Measurements from ENCODE around the gene MRTFB. TPM values are rescaled to one million over a fixed set of nuclear protein-coding genes. Genes with fewer than 3 reads are reported as not detected.

MRTFB gene
- total and polyA plus RNA-seq, 2 of the 13 experiments (the other 11 are each of a cell fraction or from before 2014, with no cell fraction given): 11.4 to 14.0 TPM

DNA sequence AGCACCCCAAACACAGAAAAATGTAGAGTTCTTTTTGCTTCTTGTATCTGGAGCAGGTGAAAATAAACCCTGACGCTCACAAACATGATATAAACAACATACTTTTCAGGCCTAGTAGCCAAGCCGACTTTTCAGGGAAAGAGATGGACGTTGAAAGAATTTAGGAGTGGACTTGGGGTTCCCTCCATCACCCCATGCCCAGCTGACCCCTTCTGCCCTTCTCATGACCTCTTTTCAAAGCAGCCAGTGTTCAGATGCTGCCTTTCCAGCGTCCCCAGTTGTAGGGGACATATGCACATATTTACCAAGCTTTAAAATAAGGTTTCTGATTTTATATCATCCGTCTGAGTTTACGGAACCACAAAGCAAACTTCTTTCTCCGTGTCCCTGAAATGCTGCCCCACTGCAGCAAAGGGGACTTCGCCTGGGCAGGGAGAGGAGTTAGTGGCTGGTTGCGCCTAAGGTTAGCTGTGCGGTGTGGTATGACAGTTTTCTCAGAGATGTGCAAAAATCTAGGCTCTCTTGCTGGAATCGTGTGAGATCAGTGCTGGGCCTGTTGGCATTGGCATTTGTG, 235.5 kb downstream of the MRTFB start (continued):
- TF ChIP-seq, protein P1, sequence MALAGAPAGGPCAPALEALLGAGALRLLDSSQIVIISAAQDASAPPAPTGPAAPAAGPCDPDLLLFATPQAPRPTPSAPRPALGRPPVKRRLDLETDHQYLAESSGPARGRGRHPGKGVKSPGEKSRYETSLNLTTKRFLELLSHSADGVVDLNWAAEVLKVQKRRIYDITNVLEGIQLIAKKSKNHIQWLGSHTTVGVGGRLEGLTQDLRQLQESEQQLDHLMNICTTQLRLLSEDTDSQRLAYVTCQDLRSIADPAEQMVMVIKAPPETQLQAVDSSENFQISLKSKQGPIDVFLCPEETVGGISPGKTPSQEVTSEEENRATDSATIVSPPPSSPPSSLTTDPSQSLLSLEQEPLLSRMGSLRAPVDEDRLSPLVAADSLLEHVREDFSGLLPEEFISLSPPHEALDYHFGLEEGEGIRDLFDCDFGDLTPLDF (CRISPR knock-in tag; IDR thresholded peaks at IDR 0.05): peak; percentile 31; the same call in 1 of the 2 replicates
- TF ChIP-seq ZNF431 (CRISPR knock-in tag; IDR thresholded peaks at IDR 0.05; ENCODE audit: borderline replicate concordance, low read depth) (no peak), SAFB2 (CRISPR knock-in tag; IDR thresholded peaks at IDR 0.05; ENCODE audit: borderline replicate concordance, low read depth) (0 out of 2 replicates have a peak, but pooled peaks have one; percentile 33), ZNF232 (CRISPR knock-in tag; IDR thresholded peaks at IDR 0.05; ENCODE audit: borderline replicate concordance) (peak; percentile 44; the same call in 1 of the 2 replicates), ZBTB38 (CRISPR knock-in tag; IDR thresholded peaks at IDR 0.05) (peak; percentile 94), ZNF574 (CRISPR knock-in tag; IDR thresholded peaks at IDR 0.05) (0 out of 2 replicates have a peak, but pooled peaks have one; percentile 17), TAF1 (CRISPR knock-in tag; IDR thresholded peaks at IDR 0.05) (no peak), ZBTB46 (CRISPR knock-in tag; IDR thresholded peaks at IDR 0.05; ENCODE audit: borderline replicate concordance) (0 out of 2 replicates have a peak, but pooled peaks have one; percentile 13)
- TF ChIP-seq, protein P2, sequence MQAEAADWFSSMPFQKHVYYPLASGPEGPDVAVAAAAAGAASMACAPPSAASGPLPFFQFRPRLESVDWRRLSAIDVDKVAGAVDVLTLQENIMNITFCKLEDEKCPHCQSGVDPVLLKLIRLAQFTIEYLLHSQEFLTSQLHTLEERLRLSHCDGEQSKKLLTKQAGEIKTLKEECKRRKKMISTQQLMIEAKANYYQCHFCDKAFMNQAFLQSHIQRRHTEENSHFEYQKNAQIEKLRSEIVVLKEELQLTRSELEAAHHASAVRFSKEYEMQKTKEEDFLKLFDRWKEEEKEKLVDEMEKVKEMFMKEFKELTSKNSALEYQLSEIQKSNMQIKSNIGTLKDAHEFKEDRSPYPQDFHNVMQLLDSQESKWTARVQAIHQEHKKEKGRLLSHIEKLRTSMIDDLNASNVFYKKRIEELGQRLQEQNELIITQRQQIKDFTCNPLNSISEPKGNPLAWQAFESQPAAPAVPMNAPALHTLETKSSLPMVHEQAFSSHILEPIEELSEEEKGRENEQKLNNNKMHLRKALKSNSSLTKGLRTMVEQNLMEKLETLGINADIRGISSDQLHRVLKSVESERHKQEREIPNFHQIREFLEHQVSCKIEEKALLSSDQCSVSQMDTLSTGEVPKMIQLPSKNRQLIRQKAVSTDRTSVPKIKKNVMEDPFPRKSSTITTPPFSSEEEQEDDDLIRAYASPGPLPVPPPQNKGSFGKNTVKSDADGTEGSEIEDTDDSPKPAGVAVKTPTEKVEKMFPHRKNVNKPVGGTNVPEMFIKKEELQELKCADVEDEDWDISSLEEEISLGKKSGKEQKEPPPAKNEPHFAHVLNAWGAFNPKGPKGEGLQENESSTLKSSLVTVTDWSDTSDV (CRISPR knock-in tag; IDR thresholded peaks at IDR 0.05): no peak
- TF ChIP-seq, protein P3, sequence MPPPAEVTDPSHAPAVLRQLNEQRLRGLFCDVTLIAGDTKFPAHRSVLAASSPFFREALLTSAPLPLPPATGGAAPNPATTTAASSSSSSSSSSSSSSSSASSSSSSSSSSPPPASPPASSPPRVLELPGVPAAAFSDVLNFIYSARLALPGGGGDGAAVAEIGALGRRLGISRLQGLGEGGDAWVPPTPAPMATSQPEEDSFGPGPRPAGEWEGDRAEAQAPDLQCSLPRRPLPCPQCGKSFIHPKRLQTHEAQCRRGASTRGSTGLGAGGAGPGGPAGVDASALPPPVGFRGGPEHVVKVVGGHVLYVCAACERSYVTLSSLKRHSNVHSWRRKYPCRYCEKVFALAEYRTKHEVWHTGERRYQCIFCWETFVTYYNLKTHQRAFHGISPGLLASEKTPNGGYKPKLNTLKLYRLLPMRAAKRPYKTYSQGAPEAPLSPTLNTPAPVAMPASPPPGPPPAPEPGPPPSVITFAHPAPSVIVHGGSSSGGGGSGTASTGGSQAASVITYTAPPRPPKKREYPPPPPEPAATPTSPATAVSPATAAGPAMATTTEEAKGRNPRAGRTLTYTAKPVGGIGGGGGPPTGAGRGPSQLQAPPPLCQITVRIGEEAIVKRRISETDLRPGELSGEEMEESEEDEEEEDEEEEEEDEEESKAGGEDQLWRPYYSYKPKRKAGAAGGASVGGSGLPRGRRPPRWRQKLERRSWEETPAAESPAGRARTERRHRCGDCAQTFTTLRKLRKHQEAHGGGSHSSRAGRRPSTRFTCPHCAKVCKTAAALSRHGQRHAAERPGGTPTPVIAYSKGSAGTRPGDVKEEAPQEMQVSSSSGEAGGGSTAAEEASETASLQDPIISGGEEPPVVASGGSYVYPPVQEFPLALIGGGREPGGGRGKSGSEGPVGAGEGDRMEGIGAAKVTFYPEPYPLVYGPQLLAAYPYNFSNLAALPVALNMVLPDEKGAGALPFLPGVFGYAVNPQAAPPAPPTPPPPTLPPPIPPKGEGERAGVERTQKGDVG (CRISPR knock-in tag; IDR thresholded peaks at IDR 0.05; ENCODE audit: borderline replicate concordance): peak; percentile 67; the same call in 1 of the 2 replicates

Measured in HepG2 (cell line).